Stomach (tissue), 4 donors: ENCODE measurements around the gene CRHR1.

Experiments
- CTCF ChIP-seq, 7 experiments: fragments of 450-650 bp in 4 of 7; fragments of 200-600 bp in 3 of 7; sonication (generic) in 3 of 7; IDR thresholded peaks; one replicate each; pipeline ENCODE4 v1.5.1; 2016 to 2019; ENCODE audit warnings: antibody characterized with exemption in 7 of 7, control low read depth in 2 of 7, mild to moderate bottlenecking in 1 of 7
- POLR2A ChIP-seq, 4 donors: fragments of 450-650 bp; IDR thresholded peaks; one replicate each; pipeline ENCODE4 v1.6.1; 2016; ENCODE audit warnings: antibody characterized with exemption in 4 of 4, control low read depth in 2 of 4, mild to moderate bottlenecking in 1 of 4, moderate library complexity in 1 of 4

GRCh38 chr17:45751466-45751865, 32.7 kb upstream of the CRHR1 start:
- TF ChIP-seq CTCF (IDR thresholded peaks at IDR 0.05) = no peak
- TF ChIP-seq POLR2A (IDR thresholded peaks at IDR 0.05) = no peak
